Stomach (tissue), 9 donors: ENCODE data around the gene SFI1. TPM values are rescaled to one million over a fixed set of nuclear protein-coding genes. Genes with fewer than 3 reads are reported as not detected.
A peak's percentile ranks its signal among the peaks of the same experiment; 100 is the strongest.

ENCODE experiments used
- DNase-seq, 2 donors: peaks; one replicate each; pipeline versions ENCODE4 v3.0.0 to v3.0.0-alpha.2; 2013 to 2019
- H3K27ac ChIP-seq, 5 donors: fragments of 200-600 bp in 4 of 5; sonication (generic) in 4 of 5; one replicate each; pipeline ENCODE4 v1.5.1; 2013 to 2019; ENCODE audit warnings: mild to moderate bottlenecking in 1 of 5, moderate library complexity in 1 of 5
- H3K27me3 ChIP-seq, 3 donors: fragments of 200-600 bp; sonication (generic); one replicate each; pipeline ENCODE4 v1.5.1; 2017 to 2019; ENCODE audit warnings: mixed run types in 1 of 3
- H3K36me3 ChIP-seq, 4 donors: fragments of 200-600 bp; sonication (generic); 1 replicate in 3 of 4; 2 replicates in 1 of 4; pipeline ENCODE4 v1.5.1; 2016 to 2019
- H3K4me1 ChIP-seq, 4 donors: fragments of 200-600 bp; sonication (generic); one replicate each; pipeline ENCODE4 v1.5.1; 2016 to 2019
- H3K4me3 ChIP-seq, 4 donors: fragments of 200-600 bp; sonication (generic) in 3 of 4; one replicate each; pipeline ENCODE4 v1.5.1; 2016 to 2019; ENCODE audit warnings: mild to moderate bottlenecking in 1 of 4
- H3K9me3 ChIP-seq, 4 donors: fragments of 200-600 bp; sonication (generic); one replicate each; pipeline ENCODE4 v1.5.1; 2016 to 2019
- EP300 ChIP-seq: sonication (generic); formaldehyde crosslinking; IDR thresholded peaks from one replicate; pipeline ENCODE4 v1.6.1; 2017; ENCODE audit warnings: antibody characterized with exemption
- POLR2A ChIP-seq, 4 donors: fragments of 450-650 bp; IDR thresholded peaks; one replicate each; pipeline ENCODE4 v1.6.1; 2016; ENCODE audit warnings: antibody characterized with exemption in 4 of 4, control low read depth in 2 of 4, mild to moderate bottlenecking in 1 of 4, moderate library complexity in 1 of 4
- POLR2AphosphoS5 ChIP-seq, 3 donors: sonication (generic); formaldehyde crosslinking; IDR thresholded peaks; one replicate each; pipeline ENCODE4 v1.6.1; 2016; ENCODE audit warnings: antibody characterized with exemption in 3 of 3
- WGBS, 5 donors: extraction: QIAGEN DNeasy Blood & Tissue Kit in 3 of 5; methylation state at CpG; one replicate each; pipeline versions ENCODE4 v1.1.5 to v1.1.7; 2013 to 2018; 5-methylcytosine and 5-hydroxymethylcytosine counted together
- intact Hi-C: fragments of 100-400 bp; cut with DNase I; formaldehyde crosslinking; loops from one replicate; pipeline ENCODE4 v1.15.1; 2023; ENCODE audit warnings: low total_unique reads
- polyA plus RNA-seq, 3 donors: library from polyadenylated mRNA; stranded (reverse); fragments of 200-250 nt; gene quantifications; one replicate each; pipeline ENCODE4 v1.2.3, GENCODE V29; 2013
- total RNA-seq, 5 donors: library from RNA; depleted of rRNA; stranded (reverse); fragments of >200 nt; gene quantifications; one replicate each; pipeline versions ENCODE4 v1.1.0 to v1.2.3, GENCODE V29; 2014 to 2016
- TF ChIP-seq, protein P1 (sequence below), 7 experiments: fragments of 450-650 bp in 4 of 7; fragments of 200-600 bp in 3 of 7; sonication (generic) in 3 of 7; IDR thresholded peaks; one replicate each; pipeline ENCODE4 v1.5.1; 2016 to 2019; ENCODE audit warnings: antibody characterized with exemption in 7 of 7, control low read depth in 2 of 7, mild to moderate bottlenecking in 1 of 7
- donor health status: healthy with polysubstance abuse.
- donor health status: Bipolar disorder and iron deficiency.
- donor health status: healthy.

Gene SFI1
- total and polyA plus RNA-seq, 8 donors = 11.3 to 194 (median 30.1) TPM

DNA sequence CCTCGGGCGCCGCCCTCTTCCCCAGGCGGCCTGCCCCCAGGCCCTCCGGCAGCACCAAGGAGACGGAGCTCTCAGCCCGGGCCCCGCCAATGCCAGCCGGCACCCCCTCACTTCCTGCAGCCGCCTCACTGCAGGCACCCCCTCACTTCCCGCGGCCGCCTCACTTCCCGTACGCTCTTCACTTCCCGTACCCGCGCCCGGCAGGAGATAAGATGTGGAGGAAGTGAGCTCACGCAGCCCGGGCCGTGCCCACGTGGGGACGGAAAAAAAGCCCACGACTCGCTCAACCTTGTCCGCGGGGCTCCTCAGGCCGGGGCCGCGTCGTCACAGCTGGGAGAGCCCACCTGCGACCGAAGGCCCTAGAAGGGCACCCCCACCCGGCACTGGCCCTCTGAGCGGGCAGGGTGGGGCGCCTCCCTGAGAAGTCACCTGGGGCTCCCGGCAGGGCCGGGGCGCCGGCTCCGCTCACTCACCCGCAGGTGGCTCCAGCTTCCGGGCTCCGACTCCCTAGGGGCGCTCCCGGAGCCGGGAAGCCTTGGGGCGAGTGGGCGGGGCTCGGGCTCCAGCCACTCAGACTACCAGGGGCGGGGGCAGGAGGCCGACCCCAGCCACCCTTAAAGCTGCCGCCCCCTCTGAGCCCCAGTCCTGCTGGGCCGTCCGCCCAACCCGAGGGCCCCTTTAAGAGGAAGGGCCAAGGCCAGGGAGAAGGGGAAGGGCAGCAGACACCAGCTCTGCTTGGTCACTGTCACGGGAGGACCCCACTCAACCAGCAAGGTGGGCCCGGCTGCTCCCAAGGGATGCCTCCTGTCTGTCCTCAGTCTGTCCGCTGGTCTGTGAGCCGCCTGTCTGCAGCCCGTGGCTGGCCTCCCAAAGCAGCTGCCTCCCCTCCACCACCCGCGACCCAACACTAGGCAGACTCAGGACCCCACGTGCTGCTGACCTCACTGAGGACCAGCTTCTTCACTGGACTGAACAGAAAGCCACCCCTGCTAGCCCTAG, 134.3 kb downstream of the SFI1 start:
- no peaks in the 10 kb centered on the region for H3K27me3 ChIP-seq
- intact Hi-C loops = loop anchor here (5.0 kb wide), 1 partner anchor 68 kb away; no protein-coding TSS in a partner anchor
- H3K4me3 ChIP-seq = peak overlapping the region; percentile 66 to 81 (median 79)
- H3K9me3 ChIP-seq = no peaks in the 10 kb centered on the region
- H3K27ac ChIP-seq = peak overlapping the region; percentile 80 to 93 (median 91)
- WGBS, 5 donors = 0 to 4% (median 2%) methylated on average over 16 to 65 of the region's 65 CpGs
- peaks cover 0 to 8% (median 0%) of the 10 kb centered on the region in 4 donors for H3K36me3 ChIP-seq
- H3K4me1 ChIP-seq = peaks cover 53 to 86% (median 78%) of the 10 kb centered on the region in 4 donors
- DNase-seq = peak; percentile 79 to 95
- TF ChIP-seq, protein P1, sequence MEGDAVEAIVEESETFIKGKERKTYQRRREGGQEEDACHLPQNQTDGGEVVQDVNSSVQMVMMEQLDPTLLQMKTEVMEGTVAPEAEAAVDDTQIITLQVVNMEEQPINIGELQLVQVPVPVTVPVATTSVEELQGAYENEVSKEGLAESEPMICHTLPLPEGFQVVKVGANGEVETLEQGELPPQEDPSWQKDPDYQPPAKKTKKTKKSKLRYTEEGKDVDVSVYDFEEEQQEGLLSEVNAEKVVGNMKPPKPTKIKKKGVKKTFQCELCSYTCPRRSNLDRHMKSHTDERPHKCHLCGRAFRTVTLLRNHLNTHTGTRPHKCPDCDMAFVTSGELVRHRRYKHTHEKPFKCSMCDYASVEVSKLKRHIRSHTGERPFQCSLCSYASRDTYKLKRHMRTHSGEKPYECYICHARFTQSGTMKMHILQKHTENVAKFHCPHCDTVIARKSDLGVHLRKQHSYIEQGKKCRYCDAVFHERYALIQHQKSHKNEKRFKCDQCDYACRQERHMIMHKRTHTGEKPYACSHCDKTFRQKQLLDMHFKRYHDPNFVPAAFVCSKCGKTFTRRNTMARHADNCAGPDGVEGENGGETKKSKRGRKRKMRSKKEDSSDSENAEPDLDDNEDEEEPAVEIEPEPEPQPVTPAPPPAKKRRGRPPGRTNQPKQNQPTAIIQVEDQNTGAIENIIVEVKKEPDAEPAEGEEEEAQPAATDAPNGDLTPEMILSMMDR (IDR thresholded peaks at IDR 0.05) = peak in 1 of 7 experiments; percentile 11
- TF ChIP-seq POLR2A (IDR thresholded peaks at IDR 0.05) = no peak
- TF ChIP-seq POLR2AphosphoS5 (IDR thresholded peaks at IDR 0.05) = peak in 2 of 3 donors; percentile 36 to 38
- no peak for TF ChIP-seq EP300

DNA sequence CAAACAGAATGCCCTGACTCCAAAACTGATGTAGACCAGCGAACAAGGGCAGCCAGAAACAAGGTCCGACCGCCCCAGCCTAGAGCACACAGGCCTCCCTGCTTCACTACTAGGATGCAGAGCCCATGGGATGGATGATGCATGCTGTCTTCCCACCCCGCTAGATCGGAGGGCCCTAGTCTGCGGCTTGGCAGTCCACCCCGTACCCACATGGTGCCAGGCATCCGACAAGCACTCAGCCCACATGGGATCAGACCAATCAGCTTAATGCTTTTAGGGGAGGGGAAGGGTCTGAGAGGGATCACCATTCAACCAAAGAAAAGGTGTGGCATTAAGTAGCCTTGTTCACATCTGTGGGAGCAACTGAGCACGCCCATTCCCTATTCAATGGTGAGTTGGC, 135.1 kb downstream of the SFI1 start:
- no peaks in the 10 kb centered on the region for H3K9me3 ChIP-seq
- peak overlapping the region; percentile 66 to 81 (median 79) for H3K4me3 ChIP-seq
- H3K4me1 ChIP-seq = peaks cover 52 to 85% (median 76%) of the 10 kb centered on the region in 4 donors
- no peak for DNase-seq
- H3K36me3 ChIP-seq = peaks cover 0 to 6% (median 0%) of the 10 kb centered on the region in 4 donors
- intact Hi-C loops = loop anchor here (5.0 kb wide), 1 partner anchor 69 kb away; no protein-coding TSS in a partner anchor
- 77 to 88% (median 81%) methylated on average over 9 of the region's 9 CpGs for WGBS, 5 donors
- H3K27ac ChIP-seq = peak overlapping the region; percentile 80 to 93 (median 91)
- no peaks in the 10 kb centered on the region for H3K27me3 ChIP-seq
- TF ChIP-seq POLR2A (IDR thresholded peaks at IDR 0.05) = no peak
- TF ChIP-seq, protein P1 (IDR thresholded peaks at IDR 0.05) = no peak
- no peak for TF ChIP-seq POLR2AphosphoS5 (IDR thresholded peaks at IDR 0.05)
- TF ChIP-seq EP300 = no peak

DNA sequence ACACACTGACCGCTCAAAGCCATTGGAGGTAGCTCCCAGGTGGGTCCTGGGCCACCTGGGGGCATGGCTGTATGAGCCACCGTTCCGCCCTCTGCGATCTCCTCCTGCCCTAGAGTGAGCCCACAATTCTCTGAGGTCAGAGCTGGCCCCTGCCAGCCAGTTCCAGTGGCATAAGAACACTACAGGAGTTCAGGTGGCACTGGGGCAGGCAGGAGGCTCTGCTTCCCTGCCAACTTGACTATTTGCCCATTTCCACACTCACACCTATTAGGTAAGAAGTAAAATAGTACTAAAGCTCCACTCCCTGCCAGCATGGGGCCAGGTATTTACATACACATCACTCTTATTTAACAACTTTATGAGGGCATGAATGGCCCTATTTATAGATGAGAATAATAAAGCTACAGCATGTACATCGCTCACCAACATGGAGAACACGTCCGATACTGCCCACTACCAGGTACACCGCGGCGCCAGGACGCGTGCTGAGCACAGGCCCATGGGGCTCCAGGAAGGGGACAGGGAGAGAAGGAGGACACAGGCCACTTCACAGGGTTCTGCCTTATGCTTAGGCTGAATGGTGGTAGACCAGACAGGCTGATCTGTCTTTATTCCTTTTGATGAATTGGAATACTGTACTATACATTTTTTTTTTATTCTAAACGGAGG, 139.4 kb downstream of the SFI1 start:
- Histone ChIP-seq H3K27me3 (no peaks in the 10 kb centered on the region), H3K9me3 (no peaks in the 10 kb centered on the region), H3K27ac (peak overlapping the region; percentile 70 to 85 (median 75)), H3K36me3 (no peaks in the 10 kb centered on the region), H3K4me1 (peaks cover 41 to 86% (median 68%) of the 10 kb centered on the region in 4 donors), H3K4me3 (no peak overlapping the region)
- WGBS, 5 donors = 39 to 74% (median 69%) methylated on average over 13 of the region's 13 CpGs
- TF ChIP-seq, protein P1 (IDR thresholded peaks at IDR 0.05) = no peak
- TF ChIP-seq POLR2A (IDR thresholded peaks at IDR 0.05) (no peak), POLR2AphosphoS5 (IDR thresholded peaks at IDR 0.05) (no peak)
- intact Hi-C loops = no loop called here
- peak; percentile 60 to 86 for DNase-seq

DNA sequence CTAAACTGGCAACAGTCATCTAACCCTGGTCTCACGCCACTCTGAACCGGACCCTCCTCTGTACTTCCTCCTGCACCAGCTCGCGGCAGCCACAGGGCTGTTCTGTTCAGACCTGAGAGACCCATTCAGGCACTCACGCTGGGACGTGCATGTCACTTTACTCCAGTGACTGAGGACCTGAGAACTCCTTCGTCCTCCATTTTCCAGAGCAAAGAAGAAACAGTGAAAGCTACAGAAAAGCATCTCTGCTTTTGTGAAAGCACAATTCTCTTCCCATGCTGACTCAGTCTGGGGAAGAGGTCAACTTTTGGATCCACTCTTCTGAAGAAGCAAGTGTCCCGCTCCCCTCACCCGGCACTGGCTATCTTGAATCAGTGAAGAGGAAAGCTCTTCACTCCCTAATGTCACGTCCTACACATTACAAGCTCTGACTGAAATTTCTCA, 141.1 kb downstream of the SFI1 start:
- H3K27ac ChIP-seq = peak overlapping the region in 4 of 5 donors; percentile 64 to 87 (median 80)
- H3K9me3 ChIP-seq = no peaks in the 10 kb centered on the region
- TF ChIP-seq POLR2A (IDR thresholded peaks at IDR 0.05) (no peak), POLR2AphosphoS5 (IDR thresholded peaks at IDR 0.05) (no peak), EP300 (no peak)
- TF ChIP-seq, protein P1 (IDR thresholded peaks at IDR 0.05) = no peak
- intact Hi-C loops = no loop called here
- peaks cover 35 to 80% (median 58%) of the 10 kb centered on the region in 4 donors for H3K4me1 ChIP-seq
- peak overlapping the region in 3 of 4 donors; percentile 25 to 37 (median 35) for H3K4me3 ChIP-seq
- peaks cover 0 to 10% (median 8%) of the 10 kb centered on the region in 4 donors for H3K36me3 ChIP-seq
- peak in 1 of 2 donors; percentile 20 for DNase-seq
- 65 to 76% (median 75%) methylated on average over 10 of the region's 10 CpGs for WGBS, 5 donors
- H3K27me3 ChIP-seq = no peaks in the 10 kb centered on the region
